ENCODE data around the gene PHOSPHO1. TPM values are rescaled to one million over a fixed set of nuclear protein-coding genes. Genes with fewer than 3 reads are reported as not detected.

PHOSPHO1 gene
- total RNA-seq, 1 donor from 2014 or later = not detected

DNA sequence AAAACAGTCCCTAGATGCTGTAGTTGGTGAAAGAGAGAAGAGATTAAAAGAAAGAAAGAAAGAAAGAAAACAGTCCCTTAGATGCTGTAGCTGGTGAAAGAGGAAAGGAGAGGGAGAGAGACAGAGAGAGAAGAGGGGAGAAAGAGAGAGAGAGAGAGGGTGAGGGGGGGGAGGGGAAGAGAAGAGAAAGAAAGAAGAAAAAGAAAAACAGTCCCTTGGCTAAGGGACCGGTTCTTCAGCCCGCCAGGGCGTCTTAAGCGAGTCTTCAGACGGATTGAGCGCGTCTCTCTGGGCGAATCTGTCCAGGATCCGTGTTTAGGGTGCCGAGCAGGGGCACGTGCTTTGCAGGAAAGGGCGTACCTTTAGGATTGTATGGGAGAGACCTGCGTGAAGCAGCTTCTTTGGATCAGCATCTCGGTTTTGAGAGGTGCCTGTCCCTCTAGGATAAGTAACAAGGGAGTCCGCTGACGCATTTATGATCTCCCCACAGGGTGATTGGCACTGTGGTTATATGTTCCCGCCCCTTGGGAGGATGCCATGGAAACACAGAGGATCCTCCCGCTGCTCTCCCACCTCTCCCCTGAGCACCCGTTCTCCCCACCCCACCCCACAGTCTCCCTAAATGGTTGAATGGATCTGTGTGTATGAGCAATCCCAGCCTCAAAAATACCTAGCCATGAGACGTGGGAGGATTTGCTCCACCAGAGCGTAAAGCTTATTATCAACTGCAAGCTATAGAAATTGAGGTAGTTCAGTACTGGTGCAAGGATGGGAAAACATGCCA lies 36.9 kb downstream of the PHOSPHO1 start:
- no peak for TF ChIP-seq CTCF (IDR thresholded peaks at IDR 0.05; ENCODE audit: unreplicated experiment)
- peak; percentile 26 for DNase-seq (ENCODE audit: low spot score)
- peaks cover 16% of the 10 kb centered on the region for H3K4me1 Mint-ChIP-seq (ENCODE audit: unreplicated experiment)
- peaks cover 15% of the 10 kb centered on the region for H3K27me3 Mint-ChIP-seq (ENCODE audit: unreplicated experiment)
- peak overlapping the region; percentile 99 for H3K27ac Mint-ChIP-seq (ENCODE audit: unreplicated experiment)
- H3K9me3 Mint-ChIP-seq (ENCODE audit: unreplicated experiment) = no peaks in the 10 kb centered on the region
- peak overlapping the region; percentile 99 for H3K4me3 Mint-ChIP-seq (ENCODE audit: unreplicated experiment)
- H3K36me3 Mint-ChIP-seq (ENCODE audit: low read depth, unreplicated experiment) = peaks cover 9% of the 10 kb centered on the region

DNA sequence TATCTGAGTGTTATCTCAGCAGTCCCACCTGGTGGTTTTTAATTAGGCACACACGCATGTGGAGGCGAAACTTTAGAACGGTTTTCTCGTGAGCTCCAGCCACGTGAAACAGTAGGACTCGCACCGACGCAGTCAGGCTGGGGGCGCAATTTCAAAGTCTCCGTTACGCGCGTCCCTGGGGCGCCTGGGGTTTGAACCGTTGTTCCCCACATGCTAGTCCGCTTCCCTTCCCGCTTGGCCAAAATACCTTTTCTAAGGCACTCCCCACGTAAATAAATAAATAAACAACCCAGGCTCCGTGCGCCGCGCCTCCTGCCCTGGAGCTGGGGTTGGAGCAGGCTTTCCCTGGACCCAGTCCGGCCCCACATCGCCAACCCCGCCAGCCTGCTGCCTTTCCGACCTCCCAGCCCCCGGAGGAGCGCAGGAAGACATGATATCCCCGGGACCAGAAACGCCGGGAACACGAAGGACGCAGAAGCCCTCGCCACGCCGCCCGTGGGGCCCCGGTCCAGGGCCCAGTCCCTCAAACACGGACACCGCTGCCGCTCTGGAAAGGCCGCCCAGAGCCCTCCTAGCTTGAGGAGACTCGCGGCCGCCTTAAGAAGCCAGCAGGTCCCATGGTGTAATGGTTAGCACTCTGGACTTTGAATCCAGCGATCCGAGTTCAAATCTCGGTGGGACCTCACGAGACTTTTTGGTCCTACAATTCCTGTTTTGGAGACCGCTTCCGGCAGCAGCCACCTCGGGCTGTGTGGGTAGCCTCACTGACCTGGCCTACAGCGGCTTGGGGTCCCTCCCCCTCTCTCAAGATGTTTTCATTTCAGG lies 38.5 kb downstream of the PHOSPHO1 start:
- H3K4me1 Mint-ChIP-seq (ENCODE audit: unreplicated experiment) = peaks cover 16% of the 10 kb centered on the region
- peaks cover 9% of the 10 kb centered on the region for H3K36me3 Mint-ChIP-seq (ENCODE audit: low read depth, unreplicated experiment)
- DNase-seq (ENCODE audit: low spot score) = peak; percentile 96
- H3K27ac Mint-ChIP-seq (ENCODE audit: unreplicated experiment) = peak overlapping the region; percentile 99
- peak overlapping the region; percentile 99 for H3K4me3 Mint-ChIP-seq (ENCODE audit: unreplicated experiment)
- TF ChIP-seq CTCF (IDR thresholded peaks at IDR 0.05; ENCODE audit: unreplicated experiment) = no peak
- no peaks in the 10 kb centered on the region for H3K9me3 Mint-ChIP-seq (ENCODE audit: unreplicated experiment)
- H3K27me3 Mint-ChIP-seq (ENCODE audit: unreplicated experiment) = peaks cover 15% of the 10 kb centered on the region

DNA sequence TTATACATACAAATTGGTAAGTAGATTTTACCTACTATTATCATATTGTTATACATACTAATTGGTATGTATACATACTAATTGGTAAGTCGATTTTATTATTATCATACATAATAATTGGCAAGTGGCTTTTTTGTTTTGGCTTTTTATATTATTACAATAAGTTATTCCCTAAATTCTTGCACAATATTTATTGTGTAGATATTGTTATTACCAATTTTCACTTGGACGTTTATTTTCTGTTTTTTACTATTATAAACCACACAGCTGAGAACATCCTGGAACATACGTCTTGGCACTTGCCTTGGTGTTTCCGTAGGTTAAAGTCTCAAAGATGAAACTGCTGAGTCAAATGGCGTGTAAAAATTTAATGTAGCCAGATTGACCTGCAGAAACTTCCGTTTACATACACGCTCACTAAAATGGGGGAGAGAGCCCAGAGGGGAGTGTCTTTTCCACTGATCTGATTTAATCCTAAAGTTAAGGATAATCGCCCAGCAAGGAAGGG lies 39.1 kb downstream of the PHOSPHO1 start:
- TF ChIP-seq CTCF (IDR thresholded peaks at IDR 0.05; ENCODE audit: unreplicated experiment) = no peak
- H3K36me3 Mint-ChIP-seq (ENCODE audit: low read depth, unreplicated experiment) = peaks cover 9% of the 10 kb centered on the region
- peaks cover 15% of the 10 kb centered on the region for H3K27me3 Mint-ChIP-seq (ENCODE audit: unreplicated experiment)
- peak overlapping the region; percentile 99 for H3K27ac Mint-ChIP-seq (ENCODE audit: unreplicated experiment)
- H3K4me3 Mint-ChIP-seq (ENCODE audit: unreplicated experiment) = peak overlapping the region; percentile 99
- H3K9me3 Mint-ChIP-seq (ENCODE audit: unreplicated experiment) = no peaks in the 10 kb centered on the region
- DNase-seq (ENCODE audit: low spot score) = no peak
- H3K4me1 Mint-ChIP-seq (ENCODE audit: unreplicated experiment) = peaks cover 16% of the 10 kb centered on the region

DNA sequence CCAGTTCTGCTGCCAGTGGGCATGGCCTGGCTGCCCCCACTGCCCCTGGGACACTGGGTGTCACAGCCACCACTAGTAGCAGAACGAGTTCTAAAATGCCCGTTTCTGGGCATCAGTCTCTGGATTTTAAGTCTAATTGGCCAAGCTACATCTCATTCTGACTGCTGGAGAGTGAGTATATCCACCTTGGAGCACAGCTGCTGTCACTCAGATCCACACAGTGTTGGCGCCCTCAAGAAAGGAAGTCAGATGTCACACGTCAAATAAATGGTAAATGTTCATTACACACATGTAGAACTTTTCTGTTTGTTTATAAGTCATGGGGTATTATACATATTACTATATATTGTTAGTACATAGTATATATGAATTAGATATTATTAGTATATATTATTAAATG lies 39.7 kb downstream of the PHOSPHO1 start:
- Mint-ChIP-seq H3K36me3 (ENCODE audit: low read depth, unreplicated experiment) (peaks cover 13% of the 10 kb centered on the region), H3K4me3 (ENCODE audit: unreplicated experiment) (no peak overlapping the region), H3K27ac (ENCODE audit: unreplicated experiment) (no peak overlapping the region), H3K4me1 (ENCODE audit: unreplicated experiment) (peaks cover 16% of the 10 kb centered on the region), H3K9me3 (ENCODE audit: unreplicated experiment) (no peaks in the 10 kb centered on the region), H3K27me3 (ENCODE audit: unreplicated experiment) (peaks cover 15% of the 10 kb centered on the region)
- TF ChIP-seq CTCF (IDR thresholded peaks at IDR 0.05; ENCODE audit: unreplicated experiment) = no peak
- no peak for DNase-seq (ENCODE audit: low spot score)

Data from endothelial cell (in vitro differentiated cells).